ENCODE measurements around the gene CSPG4. TPM values are rescaled to one million over a fixed set of nuclear protein-coding genes. Genes with fewer than 3 reads are reported as not detected.
"Not testable (repeated sequence)": the region's sequence is repeated elsewhere in the genome, so short reads cannot be mapped to it uniquely, and the experiment has no call there.

CSPG4 gene
- total and polyA plus RNA-seq, 2 of the 4 experiments (the other 2 are of a cell fraction), result 12.4 to 28.4 TPM

DNA sequence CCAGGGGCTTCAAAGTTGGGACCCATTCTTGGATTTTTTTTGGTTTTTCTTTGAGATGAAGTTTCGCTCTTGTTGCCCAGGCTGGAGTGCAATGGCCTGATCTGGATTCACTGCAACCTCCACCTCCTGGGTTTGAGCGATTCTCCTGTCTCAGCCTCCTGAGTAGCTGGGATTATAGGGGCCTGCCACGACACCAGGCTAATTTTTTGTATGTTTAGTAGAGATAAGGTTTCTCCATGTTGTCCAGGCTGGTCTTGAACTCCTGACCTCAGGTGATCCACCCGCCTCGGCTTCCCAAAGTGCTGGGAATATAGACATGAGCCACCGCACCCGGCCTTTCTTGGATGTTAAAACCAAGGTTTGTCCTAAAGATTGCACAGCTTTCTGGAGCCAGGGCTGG is 78.7 kb downstream of the CSPG4 start:
- H2AFZ ChIP-seq (replicated peaks; ENCODE audit: low read length, poor library complexity); H2BK20ac ChIP-seq (ENCODE audit: low read depth, low read length); H3K27me3 ChIP-seq (ENCODE audit: control insufficient read depth, insufficient read depth, low read length); H3K9me3 ChIP-seq (ENCODE audit: control insufficient read depth, insufficient read depth, low read length); ATAC-seq (ENCODE audit: low read depth); in situ Hi-C loops (cut with MboI; ENCODE audit: low sequenced_read_pairs); H3K4me3 ChIP-seq (ENCODE audit: insufficient read depth, low read depth, low read length); H4K91ac ChIP-seq (ENCODE audit: insufficient read depth, low read depth, low read length); H3K18ac ChIP-seq (ENCODE audit: low read depth, low read length); H3K36me3 ChIP-seq (ENCODE audit: control insufficient read depth, insufficient read depth, low read length); BruUV-seq (replicated peaks); H2AK5ac ChIP-seq (ENCODE audit: low read depth, low read length); CTCF ChIA-PET; H3K9me1 ChIP-seq (ENCODE audit: insufficient read depth, low read length); H2BK5ac ChIP-seq (ENCODE audit: low read depth, low read length, poor library complexity, severe bottlenecking); dilution Hi-C loops (cut with HindIII; ENCODE audit: low sequenced_read_pairs, unreplicated experiment); POLR2A ChIA-PET (ENCODE audit: unreplicated experiment); H3K9ac ChIP-seq (ENCODE audit: low read depth, low read length); H3K14ac ChIP-seq (replicated peaks; ENCODE audit: low read depth, low read length); H2AK9ac ChIP-seq (replicated peaks; ENCODE audit: low read depth, low read length, poor library complexity); DNase-seq; H3K4me1 ChIP-seq (ENCODE audit: control insufficient read depth, insufficient read depth, low read length); intact Hi-C loops (cut with micrococcal nuclease); H3K23ac ChIP-seq (ENCODE audit: low read depth, low read length); H3K56ac ChIP-seq (ENCODE audit: extremely low read depth, insufficient read depth, low read length); H4K8ac ChIP-seq (ENCODE audit: low read depth in 2 of 2, low read length in 2 of 2); H3K27ac ChIP-seq (ENCODE audit: insufficient read depth, low read length); H2BK120ac ChIP-seq (ENCODE audit: low read depth, low read length); H3K4ac ChIP-seq (ENCODE audit: low read depth, low read length); H3K4me2 ChIP-seq (ENCODE audit: low read depth, low read length); H2BK15ac ChIP-seq (ENCODE audit: low read depth, low read length); H4K5ac ChIP-seq (ENCODE audit: low read depth, low read length): not testable (repeated sequence)
- peaks cover 8 to 31% of the 10 kb centered on the region in 2 experiments for H3K79me1 ChIP-seq (ENCODE audit: low read depth in 1 of 2, low read length in 2 of 2)
- peaks cover 17% of the 10 kb centered on the region for H4K20me1 ChIP-seq (ENCODE audit: insufficient read depth, low read length)
- no CpG with 5 or more reads among the region's 7 CpGs for WGBS, 2 experiments (ENCODE audit: extremely low coverage in 2 of 2, insufficient read length in 1 of 2)

Data from IMR-90 (cell line).